ENCODE data around the gene ARAP2. TPM values are rescaled to one million over a fixed set of nuclear protein-coding genes. Genes with fewer than 3 reads are reported as not detected.

ARAP2 gene
- polyA plus RNA-seq, 3 donors, result 6.5 to 7.1 (median 6.7) TPM

DNA sequence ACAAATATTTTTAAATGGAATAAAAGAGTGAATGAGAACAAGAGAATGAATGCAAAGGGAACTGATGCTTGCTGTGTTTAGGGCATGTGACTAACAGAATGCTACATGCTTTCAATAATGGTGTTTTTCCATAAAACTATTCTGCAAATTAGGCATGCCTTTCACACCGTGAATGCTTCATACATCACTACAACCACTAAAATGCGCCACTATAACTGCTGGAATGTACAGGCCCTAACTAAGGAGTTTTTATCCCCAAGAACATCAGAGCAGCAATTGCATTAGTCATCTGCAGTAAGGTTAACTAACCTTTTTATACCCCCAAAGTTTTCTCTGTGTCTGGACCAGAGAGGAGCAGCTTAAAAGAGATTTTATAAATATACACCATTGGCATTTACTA is 190.4 kb downstream of the ARAP2 start:
- no peak for DNase-seq (ENCODE audit: low read depth in 3 of 3, low spot score in 2 of 3)

DNA sequence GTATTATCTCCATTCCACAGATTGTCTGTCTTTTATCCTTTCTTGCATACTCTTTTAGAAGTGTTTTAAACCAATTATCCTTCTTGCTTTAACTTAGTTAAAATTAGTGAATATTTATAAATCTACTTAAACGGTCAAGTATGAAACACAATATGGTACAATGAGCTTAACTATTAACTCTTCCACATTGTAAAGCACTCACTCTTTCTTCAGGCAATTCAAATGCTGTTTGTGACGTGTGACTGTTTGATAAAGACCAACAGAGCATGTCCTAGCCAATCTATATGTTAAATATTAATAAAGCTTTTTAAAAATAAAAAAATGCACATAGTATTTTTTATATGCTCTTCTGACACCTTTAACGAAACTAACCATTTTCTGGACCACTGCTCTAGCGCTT is 192.7 kb downstream of the ARAP2 start:
- no peak for DNase-seq (ENCODE audit: low read depth in 3 of 3, low spot score in 2 of 3)

DNA sequence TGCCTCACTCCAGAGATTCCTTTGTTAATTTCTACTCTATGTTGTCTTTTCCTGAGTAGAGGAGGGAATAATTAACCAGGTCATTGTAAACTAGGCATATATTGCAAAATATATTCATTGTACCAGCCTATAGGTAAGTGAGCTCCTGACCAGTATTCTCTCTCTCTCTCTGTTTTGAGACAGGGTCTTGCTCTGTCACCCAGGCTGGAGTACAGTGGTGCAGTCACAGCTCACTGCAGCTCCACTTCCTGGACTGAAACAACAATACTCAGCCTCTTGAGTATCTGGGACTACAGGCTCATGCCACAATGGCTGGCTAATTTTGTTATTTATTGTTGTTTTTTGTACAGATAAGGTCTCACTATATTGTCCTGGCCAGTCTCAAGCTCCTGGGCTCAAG is 198.3 kb downstream of the ARAP2 start:
- DNase-seq (ENCODE audit: low read depth in 3 of 3, low spot score in 2 of 3), result no peak

DNA sequence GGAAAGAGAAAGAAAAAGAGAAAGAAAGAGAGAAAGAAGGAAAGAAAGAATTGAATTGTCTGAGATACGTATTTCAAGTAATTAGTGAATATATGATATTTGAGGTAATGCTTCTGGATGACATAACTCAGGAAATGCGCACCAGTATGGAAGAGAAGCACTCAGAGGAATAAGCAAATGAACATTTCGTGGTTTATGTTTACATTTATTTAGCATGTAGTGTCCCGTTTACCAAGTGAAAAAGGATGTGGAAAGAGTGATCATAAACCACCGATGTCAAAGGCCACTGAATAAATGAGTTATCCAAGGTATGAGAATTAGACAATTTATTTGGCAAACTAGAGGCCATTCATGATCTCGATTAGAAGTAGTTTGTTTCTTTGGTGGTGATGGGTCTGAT is 200.4 kb downstream of the ARAP2 start:
- no peak for DNase-seq (ENCODE audit: low read depth in 3 of 3, low spot score in 2 of 3)

DNA sequence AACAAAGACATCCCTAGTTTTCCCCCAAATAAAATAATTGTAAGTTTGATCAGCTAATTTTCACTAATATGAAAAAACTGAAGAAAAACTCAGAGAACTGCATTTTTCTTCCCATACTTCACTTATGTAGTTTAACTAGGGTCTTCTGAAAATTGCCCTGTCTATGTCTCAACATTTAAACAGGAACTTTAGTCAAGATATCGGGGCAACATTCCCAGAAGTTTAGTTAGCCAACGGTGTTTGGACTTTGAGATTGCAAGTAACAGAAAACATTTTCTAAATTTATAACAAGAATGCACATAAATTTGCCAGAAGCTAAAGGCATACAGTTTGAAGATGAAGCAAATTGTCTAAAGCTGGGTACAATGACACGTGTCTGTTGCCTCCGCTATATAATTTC is 201.1 kb downstream of the ARAP2 start:
- no peak for DNase-seq (ENCODE audit: low read depth in 3 of 3, low spot score in 2 of 3)

DNA sequence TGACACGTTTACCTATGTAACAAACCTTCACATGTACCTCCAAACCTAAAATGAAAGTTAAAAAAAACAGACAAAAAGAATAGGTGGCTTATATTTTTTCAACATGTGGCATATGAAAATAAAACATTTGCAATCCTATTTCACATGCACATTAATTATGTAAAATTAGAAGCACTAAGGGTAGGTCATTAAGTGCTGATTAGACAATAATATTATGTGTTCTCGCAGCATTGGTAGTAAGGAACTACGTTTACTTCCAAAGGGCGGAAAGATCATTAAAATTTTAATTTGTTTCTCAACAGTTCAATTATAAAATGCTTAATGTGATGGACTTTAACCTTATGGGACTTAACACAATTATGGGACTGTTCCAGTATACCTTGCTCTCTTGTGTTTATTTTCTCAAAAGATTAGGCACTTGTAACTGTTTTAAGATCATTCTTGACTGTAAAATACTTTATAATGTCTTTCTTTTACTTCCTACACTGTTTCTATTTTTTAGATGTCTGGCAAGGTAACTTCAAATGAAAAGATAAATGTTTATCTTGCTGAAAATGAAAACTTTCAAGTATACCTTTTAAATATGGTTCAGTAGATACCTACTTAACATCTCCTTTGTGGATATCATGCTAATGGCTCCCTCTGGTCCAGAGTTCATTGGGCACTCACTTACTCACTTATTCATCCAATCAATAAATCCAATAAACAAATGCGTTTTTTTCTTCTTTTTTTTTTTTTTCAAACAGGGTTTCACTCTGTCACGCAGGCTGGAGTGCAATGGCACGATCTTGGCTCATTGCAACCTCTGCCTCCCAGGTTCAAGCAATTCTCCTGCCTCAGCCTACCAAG is 202.0 kb downstream of the ARAP2 start:
- DNase-seq (ENCODE audit: low read depth in 3 of 3, low spot score in 2 of 3), result no peak

DNA sequence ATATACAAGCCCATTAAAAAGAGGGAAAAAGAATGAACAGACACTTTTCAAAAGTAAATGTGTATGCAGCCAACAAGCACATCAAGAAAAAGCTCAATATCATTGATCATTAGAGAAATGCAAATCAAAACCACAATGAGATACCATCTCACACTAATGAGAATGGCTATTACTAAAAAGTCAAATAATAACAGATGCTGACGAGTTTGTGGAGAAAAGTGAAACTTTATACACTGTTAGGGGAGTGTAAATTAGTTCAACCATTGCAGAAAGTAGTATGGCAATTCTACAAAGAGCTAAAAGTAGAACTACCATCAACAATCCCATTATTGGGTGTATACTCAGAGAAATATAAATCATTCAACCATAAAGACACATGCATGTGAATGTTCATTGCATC is 203.0 kb downstream of the ARAP2 start:
- DNase-seq (ENCODE audit: low read depth in 3 of 3, low spot score in 2 of 3), result no peak

DNA sequence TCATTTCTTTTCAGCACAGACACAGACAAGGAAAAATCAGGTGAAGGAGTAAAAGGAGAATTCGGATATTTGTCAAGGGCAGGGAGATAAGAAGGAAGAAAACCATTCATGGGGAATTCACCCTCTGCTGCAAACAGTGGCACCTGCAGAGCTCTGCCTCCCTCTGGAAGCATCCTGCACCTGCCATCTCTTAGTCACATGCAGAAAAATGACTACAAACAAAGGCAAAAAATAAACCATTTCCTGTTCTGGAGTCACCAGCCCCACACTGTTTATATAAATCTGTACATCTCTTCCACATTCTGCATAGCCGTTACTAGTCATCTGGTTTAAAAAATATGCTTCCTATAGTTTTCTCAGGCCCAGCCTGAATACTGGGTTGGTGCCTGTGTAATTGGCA is 205.3 kb downstream of the ARAP2 start:
- DNase-seq (ENCODE audit: low read depth in 3 of 3, low spot score in 2 of 3), result no peak

DNA sequence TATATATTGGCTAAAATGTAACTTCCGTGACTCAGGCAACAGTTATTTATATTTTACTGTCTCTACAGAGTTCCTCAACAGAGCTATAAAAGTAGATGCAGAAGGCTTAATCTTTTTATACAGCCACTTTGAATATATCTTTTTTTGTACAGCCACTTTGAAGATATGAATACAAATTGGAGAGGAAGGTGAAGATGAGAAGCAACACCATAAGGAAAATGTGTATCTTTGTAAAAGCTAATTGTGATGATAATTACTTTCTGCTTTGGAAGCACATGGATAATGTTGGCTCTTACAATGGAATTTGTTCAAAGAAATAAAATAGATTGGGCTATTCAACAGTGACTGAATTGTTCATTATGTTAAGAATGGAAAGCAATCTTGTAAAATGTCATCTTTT is 205.8 kb downstream of the ARAP2 start:
- no peak for DNase-seq (ENCODE audit: low read depth in 3 of 3, low spot score in 2 of 3)

DNA sequence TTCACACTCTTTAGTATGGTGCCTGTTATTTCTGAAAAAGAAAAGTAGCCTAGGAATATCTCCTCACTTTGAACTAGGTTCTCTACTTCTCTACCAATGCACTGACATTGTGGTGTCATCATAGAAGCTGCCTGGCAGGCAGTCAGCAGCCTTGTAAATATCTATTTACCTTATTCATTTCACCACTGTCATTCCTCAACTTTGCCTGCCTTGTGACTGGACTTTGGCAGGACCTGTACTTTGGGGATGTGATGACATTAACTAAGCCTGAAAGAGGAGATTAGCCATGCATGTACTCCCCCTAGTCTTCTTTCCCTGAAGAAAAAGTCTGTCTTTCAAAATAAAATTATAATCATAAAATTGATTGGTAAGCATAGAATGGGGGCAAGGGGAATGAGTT is 207.2 kb downstream of the ARAP2 start:
- no peak for DNase-seq (ENCODE audit: low read depth in 3 of 3, low spot score in 2 of 3)

DNA sequence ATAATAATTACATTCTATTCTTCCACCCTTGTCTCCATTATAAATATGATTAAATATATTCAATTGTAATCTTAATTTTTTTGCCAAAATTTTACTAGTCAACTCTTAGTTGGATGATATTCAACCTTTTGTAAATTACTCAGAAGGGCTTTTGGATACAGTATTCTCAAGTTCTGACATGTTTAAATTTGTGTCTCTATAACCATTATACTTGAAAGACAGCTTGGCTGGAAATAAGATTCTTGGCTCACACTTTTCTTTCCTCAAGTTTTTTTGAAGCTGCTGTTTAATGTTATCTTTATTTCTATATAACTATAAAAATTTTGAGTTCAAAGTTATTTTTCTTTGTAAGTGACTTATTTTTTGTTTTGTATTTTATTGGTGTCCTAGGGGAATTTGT is 214.4 kb downstream of the ARAP2 start:
- DNase-seq (ENCODE audit: low read depth in 3 of 3, low spot score in 2 of 3), result no peak

DNA sequence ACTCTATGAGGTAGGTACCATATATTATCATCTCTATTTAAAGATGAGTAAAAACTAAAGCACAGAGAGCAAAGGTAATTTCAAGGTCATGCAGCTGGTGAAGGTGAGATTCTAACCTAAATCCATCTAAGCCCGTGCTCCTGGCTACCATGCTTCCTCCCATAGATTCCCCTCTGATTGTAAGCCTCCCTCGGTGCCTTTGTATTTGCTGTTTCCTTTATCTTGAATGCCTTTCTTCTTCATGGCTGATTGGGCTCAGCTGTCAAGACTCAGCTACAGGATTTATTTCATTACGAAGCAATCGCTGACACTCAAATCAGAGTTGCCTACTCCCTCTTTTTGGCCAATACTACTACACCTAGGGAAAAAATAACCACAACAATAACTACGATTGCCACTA is 217.1 kb downstream of the ARAP2 start:
- DNase-seq (ENCODE audit: low read depth in 3 of 3, low spot score in 2 of 3), result no peak

DNA sequence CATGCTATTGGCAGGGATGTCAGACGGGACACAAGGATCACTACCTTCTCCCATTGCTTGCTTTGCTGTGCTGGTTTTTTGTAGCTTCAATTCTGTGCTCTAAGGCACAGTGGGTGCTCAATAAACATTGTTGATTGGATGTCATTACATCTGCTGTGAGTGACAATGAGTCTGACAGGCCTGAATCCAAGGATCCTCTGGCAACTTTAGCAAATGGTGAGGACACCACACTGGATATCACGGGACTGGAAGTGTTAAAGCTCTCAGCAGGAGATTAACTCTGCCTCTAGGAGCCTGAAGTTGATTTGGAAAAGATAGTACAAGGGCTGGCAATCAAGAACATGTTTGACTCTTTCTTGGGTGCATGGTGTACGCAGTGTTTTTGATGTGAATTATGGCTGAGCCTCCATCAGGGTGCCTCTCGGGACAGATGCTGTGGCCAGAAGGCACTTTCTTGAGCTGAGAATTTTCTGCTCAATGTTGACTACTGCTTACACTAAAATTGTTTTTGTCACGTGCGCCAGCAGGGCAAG is 217.9 kb downstream of the ARAP2 start:
- no peak for DNase-seq (ENCODE audit: low read depth in 3 of 3, low spot score in 2 of 3)

DNA sequence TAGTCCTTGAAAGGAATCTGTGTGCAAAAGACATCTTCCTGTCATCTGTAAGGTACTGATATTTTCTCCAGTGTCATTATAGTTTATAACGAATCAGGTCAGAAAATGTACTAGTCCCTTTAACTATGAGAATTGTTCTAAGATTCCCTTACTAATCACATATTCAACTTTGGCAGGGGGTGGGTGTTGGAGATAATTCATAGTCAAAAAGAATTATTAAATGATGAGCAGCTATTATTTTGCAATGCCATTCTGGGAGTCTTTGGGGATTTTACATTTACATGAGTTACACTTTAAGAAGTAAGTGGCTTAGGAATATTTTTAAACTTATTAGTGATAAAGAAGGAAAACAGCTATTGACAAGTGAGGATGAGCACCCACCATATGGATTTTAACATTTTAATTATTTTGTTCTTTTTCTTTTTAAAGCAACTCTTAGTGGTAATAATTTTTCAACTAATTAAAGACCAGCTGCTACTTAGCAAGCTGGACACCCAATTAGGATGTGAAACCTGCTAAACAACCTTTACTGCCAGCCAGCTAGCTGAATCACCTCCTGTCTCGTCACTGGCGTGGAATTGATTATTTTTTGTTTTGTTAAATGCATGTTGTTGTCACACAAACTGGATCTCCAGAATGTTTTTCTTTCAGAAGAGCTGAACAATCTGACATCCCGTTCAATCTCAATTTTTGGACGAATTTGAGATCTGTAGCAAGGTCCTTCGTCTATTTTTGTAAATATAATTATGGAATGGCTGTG is 219.2 kb downstream of the ARAP2 start:
- DNase-seq (ENCODE audit: low read depth in 3 of 3, low spot score in 2 of 3), result no peak

DNA sequence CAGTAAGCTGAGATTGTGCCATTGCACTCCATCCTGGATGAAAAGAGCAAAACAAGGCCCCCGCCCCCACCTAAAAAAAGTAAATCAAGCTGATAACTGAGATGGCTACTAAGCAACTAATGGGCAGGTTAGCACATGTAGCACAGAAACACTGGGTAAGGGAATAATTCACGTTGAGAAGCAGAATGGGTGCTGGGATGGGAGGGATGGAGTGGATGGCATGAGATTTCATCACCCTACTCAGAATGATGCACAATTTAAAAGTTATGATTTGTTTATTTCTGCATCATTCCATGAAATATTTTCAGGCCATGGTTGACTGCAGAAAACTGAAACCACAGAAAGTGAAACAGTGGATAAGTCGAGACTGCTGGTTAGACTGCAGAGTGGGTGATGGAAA is 224.0 kb downstream of the ARAP2 start:
- DNase-seq (ENCODE audit: low read depth in 3 of 3, low spot score in 2 of 3), result no peak

Other genes with a start within 250 kb of the ARAP2 start
- not detected for gene DTHD1, start 37.1 kb upstream of the ARAP2 start, polyA plus RNA-seq (ENCODE audit: insufficient read length in 3 of 3)

All from right renal cortex interstitium (tissue), 3 donors.